ENCODE results near the gene CARD19.

The CARD19 gene

GRCh38 chr9:93129691-93130500 lies 33.9 kb downstream of the CARD19 start:
- peaks cover 50 to 79% of the 10 kb centered on the region in 2 donors for H3K4me1 Mint-ChIP-seq
- H3K27me3 Mint-ChIP-seq, result no peaks in the 10 kb centered on the region
- ATAC-seq (replicated peaks) (no peak), DNase-seq (no peak)
- H3K4me3 Mint-ChIP-seq, result no peak overlapping the region
- H3K36me3 Mint-ChIP-seq, result peaks cover 39 to 63% of the 10 kb centered on the region in 2 donors
- H3K9me3 Mint-ChIP-seq, result no peaks in the 10 kb centered on the region
- H3K27ac Mint-ChIP-seq, result no peak overlapping the region

GRCh38 chr9:93130861-93131481 lies 35.0 kb downstream of the CARD19 start:
- DNase-seq, result no peak
- ATAC-seq (replicated peaks), result no peak

GRCh38 chr9:93131599-93132286 lies 35.7 kb downstream of the CARD19 start:
- Mint-ChIP-seq H3K36me3 (peaks cover 29 to 49% of the 10 kb centered on the region in 2 donors), H3K4me1 (peaks cover 56 to 91% of the 10 kb centered on the region in 2 donors), H3K4me3 (peak overlapping the region; percentile 94 to 96), H3K9me3 (no peaks in the 10 kb centered on the region), H3K27me3 (no peaks in the 10 kb centered on the region), H3K27ac (peak overlapping the region; percentile 67)
- no peak for DNase-seq
- no peak for ATAC-seq (replicated peaks)

More at GRCh38 chr9:93130861-93131481, 35.0 kb downstream of the CARD19 start:
- Mint-ChIP-seq H3K9me3 (no peaks in the 10 kb centered on the region), H3K27ac (peak overlapping the region; percentile 25), H3K4me3 (no peak overlapping the region), H3K4me1 (peaks cover 54 to 90% of the 10 kb centered on the region in 2 donors), H3K36me3 (peaks cover 33 to 57% of the 10 kb centered on the region in 2 donors), H3K27me3 (no peaks in the 10 kb centered on the region)

- Mint-ChIP-seq H3K4me1 (peaks cover 56 to 91% of the 10 kb centered on the region in 2 donors), H3K27ac (peak overlapping the region; percentile 98), H3K9me3 (no peaks in the 10 kb centered on the region), H3K27me3 (no peaks in the 10 kb centered on the region), H3K4me3 (peak overlapping the region; percentile 94 to 96), H3K36me3 (peaks cover 26 to 44% of the 10 kb centered on the region in 2 donors)
- DNase-seq (no peak), ATAC-seq (replicated peaks) (no peak)
Measured at GRCh38 chr9:93132287-93132927, 36.4 kb downstream of the CARD19 start.

GRCh38 chr9:93132946-93133680 lies 37.1 kb downstream of the CARD19 start:
- H3K9me3 Mint-ChIP-seq, result no peaks in the 10 kb centered on the region
- peaks cover 22 to 44% of the 10 kb centered on the region in 2 donors for H3K36me3 Mint-ChIP-seq
- H3K4me3 Mint-ChIP-seq, result peak overlapping the region; percentile 94 to 96
- ATAC-seq (replicated peaks) (peak; percentile 54 to 61), DNase-seq (peak; percentile 78)
- peaks cover 56 to 91% of the 10 kb centered on the region in 2 donors for H3K4me1 Mint-ChIP-seq
- H3K27me3 Mint-ChIP-seq, result no peaks in the 10 kb centered on the region
- H3K27ac Mint-ChIP-seq, result peak overlapping the region; percentile 98

GRCh38 chr9:93133681-93134014 lies 37.6 kb downstream of the CARD19 start:
- ATAC-seq (replicated peaks) (no peak), DNase-seq (no peak)
- peak overlapping the region; percentile 98 for H3K27ac Mint-ChIP-seq
- peaks cover 0 to 4% of the 10 kb centered on the region in 2 donors for H3K9me3 Mint-ChIP-seq
- peaks cover 57 to 91% of the 10 kb centered on the region in 2 donors for H3K4me1 Mint-ChIP-seq
- H3K4me3 Mint-ChIP-seq, result peak overlapping the region; percentile 94 to 96
- H3K27me3 Mint-ChIP-seq, result no peaks in the 10 kb centered on the region
- H3K36me3 Mint-ChIP-seq, result peaks cover 20 to 44% of the 10 kb centered on the region in 2 donors

GRCh38 chr9:93134015-93134739 lies 38.2 kb downstream of the CARD19 start, which contains the start of gene NINJ1:
NINJ1 (minus strand) TSS chr9:93134251; CDS start chr9:93134217, 34 bp downstream.
- Mint-ChIP-seq H3K4me1 (peaks cover 54 to 87% of the 10 kb centered on the region in 2 donors), H3K36me3 (peaks cover 18 to 43% of the 10 kb centered on the region in 2 donors), H3K27me3 (peaks cover 0 to under 1% of the 10 kb centered on the region in 2 donors), H3K4me3 (peak within 1 kb of the TSS; percentile 94 to 96), H3K27ac (peak within 1 kb of the TSS; percentile 99), H3K9me3 (peaks cover 0 to 4% of the 10 kb centered on the region in 2 donors)
- peak; percentile 70 to 79 for ATAC-seq (replicated peaks)
- DNase-seq, result peak; percentile 89

- peaks cover 18 to 44% of the 10 kb centered on the region in 2 donors for H3K36me3 Mint-ChIP-seq
Measured at GRCh38 chr9:93134740-93135444, 38.9 kb downstream of the CARD19 start.

GRCh38 chr9:93136011-93136440 lies 40.0 kb downstream of the CARD19 start:
- H3K27me3 Mint-ChIP-seq, result peaks cover 0 to 4% of the 10 kb centered on the region in 2 donors
- H3K9me3 Mint-ChIP-seq, result peaks cover 0 to 4% of the 10 kb centered on the region in 2 donors
- no peak overlapping the region for H3K4me3 Mint-ChIP-seq
- peaks cover 60 to 91% of the 10 kb centered on the region in 2 donors for H3K4me1 Mint-ChIP-seq
- peak overlapping the region; percentile 71 for H3K27ac Mint-ChIP-seq
- peaks cover 16 to 37% of the 10 kb centered on the region in 2 donors for H3K36me3 Mint-ChIP-seq
- no peak for ATAC-seq (replicated peaks)
- no peak for DNase-seq

More at GRCh38 chr9:93134740-93135444, 38.9 kb downstream of the CARD19 start:
- H3K27ac Mint-ChIP-seq, result peak overlapping the region; percentile 99
- H3K9me3 Mint-ChIP-seq, result peaks cover 0 to 4% of the 10 kb centered on the region in 2 donors
- H3K27me3 Mint-ChIP-seq, result peaks cover 0 to 4% of the 10 kb centered on the region in 2 donors
- DNase-seq, result no peak
- peaks cover 56 to 91% of the 10 kb centered on the region in 2 donors for H3K4me1 Mint-ChIP-seq
- peak overlapping the region; percentile 84 to 94 for H3K4me3 Mint-ChIP-seq
- ATAC-seq (replicated peaks), result peak in 1 of 2 donors; percentile 29

GRCh38 chr9:93137362-93137761 lies 41.3 kb downstream of the CARD19 start:
- ATAC-seq (replicated peaks) (no peak), DNase-seq (no peak)
- H3K4me3 Mint-ChIP-seq, result no peak overlapping the region
- peaks cover 14 to 28% of the 10 kb centered on the region in 2 donors for H3K36me3 Mint-ChIP-seq
- H3K27me3 Mint-ChIP-seq, result peaks cover 0 to 4% of the 10 kb centered on the region in 2 donors
- H3K27ac Mint-ChIP-seq, result no peak overlapping the region
- H3K4me1 Mint-ChIP-seq, result peaks cover 53 to 80% of the 10 kb centered on the region in 2 donors
- H3K9me3 Mint-ChIP-seq, result peaks cover 0 to 4% of the 10 kb centered on the region in 2 donors

GRCh38 chr9:93138171-93138764 lies 42.3 kb downstream of the CARD19 start:
- Mint-ChIP-seq H3K4me1 (peaks cover 44 to 72% of the 10 kb centered on the region in 2 donors), H3K27me3 (peaks cover 0 to 4% of the 10 kb centered on the region in 2 donors), H3K36me3 (peaks cover 7 to 19% of the 10 kb centered on the region in 2 donors), H3K4me3 (no peak overlapping the region), H3K9me3 (peaks cover 0 to 4% of the 10 kb centered on the region in 2 donors), H3K27ac (peak overlapping the region; percentile 65)
- ATAC-seq (replicated peaks) (peak; percentile 21 to 41), DNase-seq (peak; percentile 58)
